ENCODE data around the gene CD38. TPM values are rescaled to one million over a fixed set of nuclear protein-coding genes. Genes with fewer than 3 reads are reported as not detected.

The CD38 gene
- total and polyA plus RNA-seq, 2 of the 13 experiments (the other 11 are each of a cell fraction or from before 2014, with no cell fraction given) = not detected

- no peak overlapping the region for H2AFZ ChIP-seq (ENCODE audit: low read length)
- H3K4me2 ChIP-seq (ENCODE audit: low read depth, low read length) = no peak overlapping the region
- H3K79me2 ChIP-seq (ENCODE audit: insufficient read depth, low read length) = no peaks in the 10 kb centered on the region
- H3K27me3 ChIP-seq (ENCODE audit: control insufficient read depth in 1 of 2, insufficient read depth in 2 of 2, low read length in 2 of 2) = peaks cover 4 to 40% of the 10 kb centered on the region in 2 experiments
- H3K9me3 ChIP-seq (ENCODE audit: low read length) = no peaks in the 10 kb centered on the region
- DNase-seq (ENCODE audit: low spot score) (no peak), FAIRE-seq (no peak), ATAC-seq (no peak)
- in situ Hi-C loops (cut with HindIII; ENCODE audit: extremely low pct_ligation_motif_present, low pct_unique_long_range_greater_than_20kb) = no loop called here
- H3K4me1 ChIP-seq (ENCODE audit: insufficient read depth, low read length) = peaks cover 23% of the 10 kb centered on the region; the same call in 1 of the 2 replicates
- CTCF ChIA-PET (ENCODE audit: low intra/inter-chr PET ratio, low total read pairs) = no interaction called here
- H3K36me3 ChIP-seq (replicated peaks in 1 of 2; ENCODE audit: control insufficient read depth in 1 of 2, insufficient read depth in 2 of 2, low read length in 2 of 2) = no peaks in the 10 kb centered on the region
- H4K20me1 ChIP-seq (ENCODE audit: insufficient read depth, low read length) = no peaks in the 10 kb centered on the region
- no TSS peak for BruUV-seq (replicated peaks)
- H3K4me3 ChIP-seq (replicated peaks in 1 of 3; ENCODE audit: insufficient read depth in 1 of 3, low read depth in 2 of 3, low read length in 3 of 3) = no peak overlapping the region
- POLR2A ChIA-PET = no interaction called here
- WGBS (ENCODE audit: low lambda C conversion rate) = 39% methylated on average over 5 of the region's 5 CpGs
- intact Hi-C loops (cut with micrococcal nuclease; ENCODE audit: unreplicated experiment) = no loop called here
- H3K27ac ChIP-seq (ENCODE audit: extremely low read length, insufficient read depth, low read length) = no peak overlapping the region
- no peak for TF ChIP-seq RNF219 (CRISPR knock-in tag; IDR thresholded peaks at IDR 0.05)
- no peak overlapping the region for H3K9ac ChIP-seq (ENCODE audit: insufficient read depth, low read depth, low read length)
Observed at GRCh38 chr4:15776871-15777648, 1.1 kb upstream of the CD38 start.

GRCh38 chr4:15777697-15778288 lies 335 bp upstream of the CD38 start:
- Histone ChIP-seq H3K9ac (ENCODE audit: insufficient read depth, low read depth, low read length) (no peak overlapping the region), H3K9me3 (ENCODE audit: low read length) (no peaks in the 10 kb centered on the region), H3K27ac (ENCODE audit: extremely low read length, insufficient read depth, low read length) (no peak overlapping the region), H3K36me3 (replicated peaks in 1 of 2; ENCODE audit: control insufficient read depth in 1 of 2, insufficient read depth in 2 of 2, low read length in 2 of 2) (no peaks in the 10 kb centered on the region), H3K79me2 (ENCODE audit: insufficient read depth, low read length) (no peaks in the 10 kb centered on the region), H4K20me1 (ENCODE audit: insufficient read depth, low read length) (no peaks in the 10 kb centered on the region), H3K4me2 (ENCODE audit: low read depth, low read length) (peak overlapping the region; percentile 64; the same call in 1 of the 2 replicates), H3K27me3 (ENCODE audit: control insufficient read depth in 1 of 2, insufficient read depth in 2 of 2, low read length in 2 of 2) (peaks cover 4 to 40% of the 10 kb centered on the region in 2 experiments), H2AFZ (ENCODE audit: low read length) (no peak overlapping the region), H3K4me3 (replicated peaks in 1 of 3; ENCODE audit: insufficient read depth in 1 of 3, low read depth in 2 of 3, low read length in 3 of 3) (no peak overlapping the region), H3K4me1 (ENCODE audit: insufficient read depth, low read length) (peaks cover 23% of the 10 kb centered on the region; the same call in 1 of the 2 replicates)
- POLR2A ChIA-PET = no interaction called here
- WGBS (ENCODE audit: low lambda C conversion rate) = 41% methylated on average over 7 of the region's 7 CpGs
- intact Hi-C loops (cut with micrococcal nuclease; ENCODE audit: unreplicated experiment) (no loop called here), in situ Hi-C loops (cut with HindIII; ENCODE audit: extremely low pct_ligation_motif_present, low pct_unique_long_range_greater_than_20kb) (no loop called here)
- no TSS peak for BruUV-seq (replicated peaks)
- DNase-seq (ENCODE audit: low spot score) (no peak), ATAC-seq (peak; percentile 15; the same call in 2 of the 3 replicates), FAIRE-seq (no peak)
- TF ChIP-seq CEBPG (CRISPR knock-in tag; IDR thresholded peaks at IDR 0.05) (no peak), MTF1 (CRISPR knock-in tag; IDR thresholded peaks at IDR 0.05) (no peak), MEF2D (CRISPR knock-in tag; IDR thresholded peaks at IDR 0.05) (no peak), CSRNP1 (CRISPR knock-in tag; IDR thresholded peaks at IDR 0.05) (no peak), RAD51 (IDR thresholded peaks at IDR 0.05; ENCODE audit: borderline replicate concordance) (no peak), ZNF10 (CRISPR knock-in tag; IDR thresholded peaks at IDR 0.05; ENCODE audit: borderline replicate concordance, low read depth) (no peak)
- CTCF ChIA-PET (ENCODE audit: low intra/inter-chr PET ratio, low total read pairs) = no interaction called here
